Stimulated activated CD4-positive, alpha-beta T cell treated with anti-CD3 and anti-CD28 coated beads, Interleukin-2, amount 100 ng/mL, for 48 hours (primary cell): Measurements from ENCODE around the gene C1QTNF1.
A peak's percentile ranks its signal among the peaks of the same experiment; 100 is the strongest.
"Not testable (repeated sequence)": the region's sequence is repeated elsewhere in the genome, so short reads cannot be mapped to it uniquely, and the experiment has no call there.

Source experiments
- DNase-seq, 2 donors: peaks; one replicate each; pipeline ENCODE4 v3.0.0-alpha.2; 2020

The C1QTNF1 gene

GRCh38 chr17:79006794-79007503 is 17.0 kb upstream of the C1QTNF1 start:
- no peak for DNase-seq

GRCh38 chr17:79007504-79008381 is 16.2 kb upstream of the C1QTNF1 start:
- DNase-seq, result no peak

- no peak for DNase-seq
Observed at GRCh38 chr17:79008666-79009387, 15.1 kb upstream of the C1QTNF1 start.

GRCh38 chr17:79009397-79010303 is 14.3 kb upstream of the C1QTNF1 start, which contains the start of gene CANT1:
Gene CANT1 (minus strand): TSS chr17:79009764. CDS start chr17:78997622, 12,142 bp downstream.
- peak; percentile 65 to 80 for DNase-seq

- no peak for DNase-seq
Observed at GRCh38 chr17:79010304-79010646, 13.7 kb upstream of the C1QTNF1 start.

GRCh38 chr17:79011451-79012147 is 12.4 kb upstream of the C1QTNF1 start:
- DNase-seq, result no peak

- no peak for DNase-seq
Observed at GRCh38 chr17:79012563-79013134, 11.3 kb upstream of the C1QTNF1 start.

GRCh38 chr17:79014158-79014758 is 9.7 kb upstream of the C1QTNF1 start:
- no peak for DNase-seq

- no peak for DNase-seq
Observed at GRCh38 chr17:79017546-79018369, 6.2 kb upstream of the C1QTNF1 start.

- DNase-seq, result no peak
Observed at GRCh38 chr17:79018370-79018695, 5.6 kb upstream of the C1QTNF1 start.

GRCh38 chr17:79019261-79019631 is 4.7 kb upstream of the C1QTNF1 start:
- no peak for DNase-seq

GRCh38 chr17:79019632-79020584 is 4.1 kb upstream of the C1QTNF1 start:
- no peak for DNase-seq

GRCh38 chr17:79020631-79021301 is 3.2 kb upstream of the C1QTNF1 start:
- no peak for DNase-seq

GRCh38 chr17:79021929-79022328 is 2.0 kb upstream of the C1QTNF1 start:
- not testable (repeated sequence) for DNase-seq

- no peak for DNase-seq
Observed at GRCh38 chr17:79022507-79022991, 1.4 kb upstream of the C1QTNF1 start.

- DNase-seq, result no peak
Observed at GRCh38 chr17:79023180-79023705, 726 bp upstream of the C1QTNF1 start.

GRCh38 chr17:79024901-79025737 is 1.1 kb downstream of the C1QTNF1 start:
- no peak for DNase-seq
